ENCODE results near the gene ZIC2. TPM values are rescaled to one million over a fixed set of nuclear protein-coding genes. Genes with fewer than 3 reads are reported as not detected.
A peak's percentile ranks its signal among the peaks of the same experiment; 100 is the strongest.
"Not testable (repeated sequence)": the region's sequence is repeated elsewhere in the genome, so short reads cannot be mapped to it uniquely, and the experiment has no call there.

The ZIC2 gene
- total RNA-seq, 1 donor: not detected

DNA sequence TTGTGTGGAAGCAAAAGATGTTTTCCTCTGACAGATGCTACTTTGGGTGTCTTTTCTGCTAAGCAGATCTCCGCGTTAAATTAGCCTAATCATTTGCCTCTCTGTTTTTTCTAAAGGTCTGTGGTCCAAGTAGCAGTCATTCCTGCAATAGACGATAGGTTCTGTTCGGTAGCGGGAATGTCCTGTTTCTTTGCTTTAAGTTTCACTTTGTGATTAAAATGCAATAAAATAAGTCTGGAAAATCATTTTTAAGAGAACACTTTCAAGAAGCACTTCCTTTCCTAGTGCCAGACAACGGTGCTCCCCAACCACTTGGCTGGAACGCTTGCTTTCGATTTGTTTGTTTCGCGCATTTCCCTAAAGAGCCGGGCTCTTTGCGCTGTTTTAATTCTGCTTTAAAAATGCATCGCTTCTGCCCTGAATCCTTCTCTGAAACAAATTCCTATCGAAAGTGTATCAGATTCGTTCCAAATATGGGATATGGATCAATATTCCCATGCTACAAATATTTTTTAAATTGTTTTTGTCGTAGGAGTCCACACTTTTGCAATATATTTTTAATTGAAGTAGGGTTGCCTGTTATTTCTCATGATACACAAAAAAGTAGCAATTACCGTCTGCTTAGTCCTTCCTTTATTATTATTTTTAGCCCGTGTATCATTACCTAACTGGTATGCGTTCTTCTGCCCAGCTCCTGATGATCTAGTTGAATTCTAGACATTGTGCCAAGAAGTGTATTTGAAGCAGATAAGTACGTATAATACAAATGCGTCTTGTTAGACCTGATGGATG, 14.2 kb downstream of the ZIC2 start:
- DNase-seq (ENCODE audit: low read depth in 2 of 3, low spot score in 2 of 3): peak in 2 of 3 donors; percentile 62 to 71

DNA sequence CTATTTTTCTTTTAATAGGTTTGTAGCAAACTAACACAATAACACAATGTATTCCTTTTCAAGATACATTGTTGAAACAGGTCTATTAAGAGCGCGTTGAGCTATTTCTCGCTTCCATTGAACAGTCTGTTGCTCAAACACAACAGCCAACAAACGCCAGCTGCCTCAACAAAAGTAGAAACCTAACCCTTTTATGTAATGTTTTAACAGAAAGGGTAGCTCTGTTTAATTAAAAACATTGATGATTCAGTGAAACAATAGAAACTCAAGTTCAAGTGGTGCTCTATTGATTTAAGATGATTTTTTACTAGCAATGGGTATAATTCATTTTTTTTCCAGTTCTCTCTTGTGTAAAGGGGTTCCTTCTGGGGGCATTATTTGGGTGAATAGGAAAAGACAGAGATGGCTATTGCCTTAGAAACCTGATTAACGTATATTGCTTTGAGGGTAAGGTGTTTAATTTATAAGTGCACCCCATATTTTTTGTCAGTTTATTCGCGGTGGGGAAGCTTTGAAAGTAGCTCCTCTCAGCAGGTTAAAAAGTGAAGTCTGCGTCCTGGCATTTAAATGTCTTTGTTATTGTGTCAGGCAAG, 14.9 kb downstream of the ZIC2 start:
- DNase-seq (ENCODE audit: low read depth in 2 of 3, low spot score in 2 of 3): peak in 1 of 3 donors; percentile 22

DNA sequence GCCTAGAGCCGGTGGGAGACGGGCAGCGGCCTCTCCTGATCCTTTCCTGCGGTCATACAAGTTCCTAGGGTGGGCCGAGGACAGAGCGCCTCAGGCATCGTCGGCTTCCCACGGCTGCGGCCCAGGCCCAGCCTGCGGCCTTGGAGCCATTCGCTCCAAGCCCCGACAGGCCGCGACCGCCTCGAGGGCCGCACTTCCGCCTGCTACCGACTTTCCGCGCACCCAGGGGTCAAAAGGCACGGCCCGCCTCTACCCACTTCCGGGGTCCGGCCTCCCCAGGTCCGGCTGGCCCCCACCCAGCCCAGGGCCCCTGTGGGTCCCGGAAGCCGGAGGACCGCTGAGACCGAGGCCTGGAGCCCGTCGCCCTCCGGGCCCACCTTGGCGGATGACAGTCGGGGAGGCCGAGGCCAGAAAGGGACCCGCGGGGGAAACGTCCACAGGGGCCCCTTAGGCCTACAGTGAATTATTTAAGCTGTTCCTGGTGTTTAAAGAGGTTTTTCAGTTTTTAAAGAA, 16.2 kb downstream of the ZIC2 start:
- no peak for DNase-seq (ENCODE audit: low read depth in 2 of 3, low spot score in 2 of 3)

- no peak for DNase-seq (ENCODE audit: low read depth in 2 of 3, low spot score in 2 of 3)
Measured at GRCh38 chr13:99998261-99998660, 16.7 kb downstream of the ZIC2 start.

- no peak for DNase-seq (ENCODE audit: low read depth in 2 of 3, low spot score in 2 of 3)
Measured at GRCh38 chr13:100014621-100015020, 33.0 kb downstream of the ZIC2 start.

- no peak for DNase-seq (ENCODE audit: low read depth in 2 of 3, low spot score in 2 of 3)
Measured at GRCh38 chr13:100019780-100020356, 38.3 kb downstream of the ZIC2 start.

- no peak for DNase-seq (ENCODE audit: low read depth in 2 of 3, low spot score in 2 of 3)
Measured at GRCh38 chr13:100022798-100023197, 41.2 kb downstream of the ZIC2 start.

DNA sequence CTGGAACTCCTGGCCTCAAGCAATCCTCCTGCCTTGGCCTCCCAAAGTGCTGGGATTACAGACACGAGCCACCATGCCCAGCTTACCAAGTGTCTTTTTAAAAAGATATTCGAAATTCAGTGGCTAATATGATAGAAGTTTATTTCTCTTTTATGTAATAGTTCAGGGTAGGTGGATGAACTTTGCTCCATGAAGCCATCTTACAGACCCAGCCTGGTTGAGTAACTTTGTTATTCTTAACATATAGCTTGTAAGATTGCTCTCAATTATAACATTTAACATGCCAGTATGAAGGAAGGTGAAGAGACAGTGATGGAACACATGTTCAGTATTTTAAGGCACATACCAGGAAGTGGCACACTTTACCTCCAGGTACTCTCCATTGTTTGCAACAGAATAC, 42.4 kb downstream of the ZIC2 start:
- DNase-seq (ENCODE audit: low read depth in 2 of 3, low spot score in 2 of 3): no peak

GRCh38 chr13:100029933-100030332, 48.3 kb downstream of the ZIC2 start:
- DNase-seq (ENCODE audit: low read depth in 2 of 3, low spot score in 2 of 3): no peak

GRCh38 chr13:100032642-100033041, 51.1 kb downstream of the ZIC2 start:
- not testable (repeated sequence) for DNase-seq (ENCODE audit: low read depth in 2 of 3, low spot score in 2 of 3)

DNA sequence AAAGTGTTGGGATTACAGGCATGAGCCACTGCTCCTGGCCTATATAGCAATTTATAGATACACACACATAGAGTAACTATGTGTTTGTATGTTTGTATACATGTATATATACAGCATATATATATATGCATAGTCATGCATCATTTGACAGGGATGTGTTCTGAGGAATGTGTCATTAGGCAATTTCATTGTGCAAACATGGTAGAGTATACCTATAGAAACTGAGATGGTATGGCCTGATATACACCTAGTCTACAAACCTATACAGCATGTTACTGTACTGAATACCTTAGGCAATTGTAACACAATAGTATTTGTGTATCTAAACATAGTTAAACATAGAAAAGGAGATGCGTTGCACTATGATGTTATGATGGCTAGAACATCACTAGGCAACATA, 54.4 kb downstream of the ZIC2 start:
- no peak for DNase-seq (ENCODE audit: low read depth in 2 of 3, low spot score in 2 of 3)

Other genes with a start within 250 kb of the ZIC2 start
- not detected for gene ZIC5, start 10.0 kb upstream of the ZIC2 start, total RNA-seq
- 11.0 TPM for gene PCCA, start 107.3 kb downstream of the ZIC2 start, total RNA-seq

Data from hematopoietic multipotent progenitor cell (in vitro differentiated cells).